Measurements from ENCODE around the gene NECTIN4. TPM values are rescaled to one million over a fixed set of nuclear protein-coding genes. Genes with fewer than 3 reads are reported as not detected.

Gene NECTIN4
- total RNA-seq, 1 donor from 2014 or later: not detected

GRCh38 chr1:161072751-161073449 is 16.5 kb downstream of the NECTIN4 start:
- Histone ChIP-seq H3K36me3 (no peaks in the 10 kb centered on the region), H3K4me3 (no peak overlapping the region), H3K9me3 (no peaks in the 10 kb centered on the region), H3K4me1 (no peaks in the 10 kb centered on the region), H3K27ac (no peak overlapping the region), H3K27me3 (no peaks in the 10 kb centered on the region)
- TF ChIP-seq, protein P1, sequence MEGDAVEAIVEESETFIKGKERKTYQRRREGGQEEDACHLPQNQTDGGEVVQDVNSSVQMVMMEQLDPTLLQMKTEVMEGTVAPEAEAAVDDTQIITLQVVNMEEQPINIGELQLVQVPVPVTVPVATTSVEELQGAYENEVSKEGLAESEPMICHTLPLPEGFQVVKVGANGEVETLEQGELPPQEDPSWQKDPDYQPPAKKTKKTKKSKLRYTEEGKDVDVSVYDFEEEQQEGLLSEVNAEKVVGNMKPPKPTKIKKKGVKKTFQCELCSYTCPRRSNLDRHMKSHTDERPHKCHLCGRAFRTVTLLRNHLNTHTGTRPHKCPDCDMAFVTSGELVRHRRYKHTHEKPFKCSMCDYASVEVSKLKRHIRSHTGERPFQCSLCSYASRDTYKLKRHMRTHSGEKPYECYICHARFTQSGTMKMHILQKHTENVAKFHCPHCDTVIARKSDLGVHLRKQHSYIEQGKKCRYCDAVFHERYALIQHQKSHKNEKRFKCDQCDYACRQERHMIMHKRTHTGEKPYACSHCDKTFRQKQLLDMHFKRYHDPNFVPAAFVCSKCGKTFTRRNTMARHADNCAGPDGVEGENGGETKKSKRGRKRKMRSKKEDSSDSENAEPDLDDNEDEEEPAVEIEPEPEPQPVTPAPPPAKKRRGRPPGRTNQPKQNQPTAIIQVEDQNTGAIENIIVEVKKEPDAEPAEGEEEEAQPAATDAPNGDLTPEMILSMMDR (IDR thresholded peaks at IDR 0.05): no peak
- intact Hi-C loops (cut with DNase I): no loop called here
- no peak for DNase-seq (ENCODE audit: low spot score in 2 of 2)

GRCh38 chr1:161071886-161072371 is 17.4 kb downstream of the NECTIN4 start:
- H3K4me3 ChIP-seq: no peak overlapping the region
- no peaks in the 10 kb centered on the region for H3K4me1 ChIP-seq
- peak in 1 of 2 donors; percentile 75 for DNase-seq (ENCODE audit: low spot score in 2 of 2)
- H3K36me3 ChIP-seq: no peaks in the 10 kb centered on the region
- no peaks in the 10 kb centered on the region for H3K27me3 ChIP-seq
- TF ChIP-seq, protein P1 (IDR thresholded peaks at IDR 0.05): peak in 2 of 3 experiments; percentile 23 to 36
- H3K9me3 ChIP-seq: no peaks in the 10 kb centered on the region
- no peak overlapping the region for H3K27ac ChIP-seq
- intact Hi-C loops (cut with DNase I): no loop called here

GRCh38 chr1:161070761-161071160 is 18.6 kb downstream of the NECTIN4 start:
- no peak overlapping the region for H3K27ac ChIP-seq
- no peaks in the 10 kb centered on the region for H3K36me3 ChIP-seq
- no peaks in the 10 kb centered on the region for H3K27me3 ChIP-seq
- H3K4me1 ChIP-seq: no peaks in the 10 kb centered on the region
- H3K4me3 ChIP-seq: no peak overlapping the region
- no peaks in the 10 kb centered on the region for H3K9me3 ChIP-seq
- TF ChIP-seq, protein P1 (IDR thresholded peaks at IDR 0.05): no peak
- intact Hi-C loops (cut with DNase I): no loop called here
- no peak for DNase-seq (ENCODE audit: low spot score in 2 of 2)

DNA sequence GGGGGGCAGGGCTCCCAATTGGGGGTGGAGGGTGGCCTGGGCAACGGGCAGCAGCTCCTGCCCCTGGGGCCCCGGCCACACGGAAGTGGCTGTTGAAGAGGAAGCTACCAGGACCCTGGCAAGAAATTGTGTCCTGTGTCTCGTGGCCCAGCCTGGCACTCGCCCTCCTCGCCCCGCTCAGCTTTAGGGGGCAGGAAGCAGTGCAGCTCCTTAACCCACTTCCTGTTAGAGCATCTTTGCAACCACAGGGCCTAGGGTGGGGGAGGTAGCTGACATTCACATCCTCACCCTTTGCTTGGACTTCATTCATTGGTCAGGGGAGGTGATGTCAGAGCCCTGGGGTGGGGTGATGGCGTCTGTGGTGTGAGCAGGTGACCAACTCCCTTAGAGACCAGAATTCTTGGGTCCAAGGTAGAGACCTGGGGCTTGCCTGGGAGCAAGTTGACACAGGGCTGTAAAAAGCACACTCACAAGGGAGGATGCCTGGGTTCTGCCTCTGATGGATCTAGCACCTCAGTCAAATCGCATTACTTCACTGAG is 19.6 kb downstream of the NECTIN4 start, which contains the start of gene ARHGAP30:
Gene ARHGAP30, minus strand, starts transcription at position 161 of the 540 bp plus-strand sequence. CDS start 267 bp downstream, outside the sequence.
- TF ChIP-seq, protein P1 (IDR thresholded peaks at IDR 0.05): no peak
- Histone ChIP-seq H3K4me1 (no peaks in the 10 kb centered on the region), H3K27me3 (no peaks in the 10 kb centered on the region), H3K27ac (peak within 1 kb of the TSS; percentile 11 to 61), H3K9me3 (no peaks in the 10 kb centered on the region), H3K4me3 (peak within 1 kb of the TSS in 1 of 2 donors; percentile 50), H3K36me3 (no peaks in the 10 kb centered on the region)
- intact Hi-C loops (cut with DNase I): no loop called here
- peak; percentile 68 to 83 for DNase-seq (ENCODE audit: low spot score in 2 of 2)

DNA sequence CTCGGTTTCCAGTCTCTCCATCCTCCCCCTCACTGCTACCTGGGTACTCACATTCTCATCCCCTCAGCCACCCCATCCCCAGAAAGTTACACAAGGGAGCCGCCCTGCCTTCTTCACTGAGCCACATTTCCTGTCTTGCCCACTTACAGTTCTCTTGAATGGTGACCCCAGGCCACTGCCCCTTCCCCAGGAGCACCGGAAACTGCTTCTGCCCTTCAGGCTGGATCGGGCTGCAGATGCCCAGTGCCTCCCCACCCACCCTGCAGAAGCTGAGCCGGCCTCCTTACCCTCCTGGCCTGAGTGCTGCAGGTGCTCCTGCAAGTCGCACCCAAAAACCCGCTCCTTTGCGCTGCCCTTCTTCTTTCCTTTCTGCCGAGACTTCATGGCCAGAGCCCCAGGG is 20.1 kb downstream of the NECTIN4 start:
- no peaks in the 10 kb centered on the region for H3K4me1 ChIP-seq
- H3K27me3 ChIP-seq: no peaks in the 10 kb centered on the region
- intact Hi-C loops (cut with DNase I): no loop called here
- peak overlapping the region in 1 of 2 donors; percentile 61 for H3K27ac ChIP-seq
- no peaks in the 10 kb centered on the region for H3K36me3 ChIP-seq
- DNase-seq (ENCODE audit: low spot score in 2 of 2): no peak
- peak overlapping the region in 1 of 2 donors; percentile 50 for H3K4me3 ChIP-seq
- no peaks in the 10 kb centered on the region for H3K9me3 ChIP-seq
- TF ChIP-seq, protein P1 (IDR thresholded peaks at IDR 0.05): no peak
